ENCODE results near the gene TMEM212. TPM values are rescaled to one million over a fixed set of nuclear protein-coding genes. Genes with fewer than 3 reads are reported as not detected.

TMEM212 gene
- total and polyA plus RNA-seq, 2 of the 13 experiments (the other 11 are each of a cell fraction or from before 2014, with no cell fraction given) = not detected

GRCh38 chr3:171834461-171834801, 8.7 kb upstream of the TMEM212 start (continued):
- TF ChIP-seq, protein P1, sequence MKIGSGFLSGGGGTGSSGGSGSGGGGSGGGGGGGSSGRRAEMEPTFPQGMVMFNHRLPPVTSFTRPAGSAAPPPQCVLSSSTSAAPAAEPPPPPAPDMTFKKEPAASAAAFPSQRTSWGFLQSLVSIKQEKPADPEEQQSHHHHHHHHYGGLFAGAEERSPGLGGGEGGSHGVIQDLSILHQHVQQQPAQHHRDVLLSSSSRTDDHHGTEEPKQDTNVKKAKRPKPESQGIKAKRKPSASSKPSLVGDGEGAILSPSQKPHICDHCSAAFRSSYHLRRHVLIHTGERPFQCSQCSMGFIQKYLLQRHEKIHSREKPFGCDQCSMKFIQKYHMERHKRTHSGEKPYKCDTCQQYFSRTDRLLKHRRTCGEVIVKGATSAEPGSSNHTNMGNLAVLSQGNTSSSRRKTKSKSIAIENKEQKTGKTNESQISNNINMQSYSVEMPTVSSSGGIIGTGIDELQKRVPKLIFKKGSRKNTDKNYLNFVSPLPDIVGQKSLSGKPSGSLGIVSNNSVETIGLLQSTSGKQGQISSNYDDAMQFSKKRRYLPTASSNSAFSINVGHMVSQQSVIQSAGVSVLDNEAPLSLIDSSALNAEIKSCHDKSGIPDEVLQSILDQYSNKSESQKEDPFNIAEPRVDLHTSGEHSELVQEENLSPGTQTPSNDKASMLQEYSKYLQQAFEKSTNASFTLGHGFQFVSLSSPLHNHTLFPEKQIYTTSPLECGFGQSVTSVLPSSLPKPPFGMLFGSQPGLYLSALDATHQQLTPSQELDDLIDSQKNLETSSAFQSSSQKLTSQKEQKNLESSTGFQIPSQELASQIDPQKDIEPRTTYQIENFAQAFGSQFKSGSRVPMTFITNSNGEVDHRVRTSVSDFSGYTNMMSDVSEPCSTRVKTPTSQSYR (CRISPR knock-in tag; IDR thresholded peaks at IDR 0.05; ENCODE audit: borderline replicate concordance) = no peak
- TF ChIP-seq, protein P2, sequence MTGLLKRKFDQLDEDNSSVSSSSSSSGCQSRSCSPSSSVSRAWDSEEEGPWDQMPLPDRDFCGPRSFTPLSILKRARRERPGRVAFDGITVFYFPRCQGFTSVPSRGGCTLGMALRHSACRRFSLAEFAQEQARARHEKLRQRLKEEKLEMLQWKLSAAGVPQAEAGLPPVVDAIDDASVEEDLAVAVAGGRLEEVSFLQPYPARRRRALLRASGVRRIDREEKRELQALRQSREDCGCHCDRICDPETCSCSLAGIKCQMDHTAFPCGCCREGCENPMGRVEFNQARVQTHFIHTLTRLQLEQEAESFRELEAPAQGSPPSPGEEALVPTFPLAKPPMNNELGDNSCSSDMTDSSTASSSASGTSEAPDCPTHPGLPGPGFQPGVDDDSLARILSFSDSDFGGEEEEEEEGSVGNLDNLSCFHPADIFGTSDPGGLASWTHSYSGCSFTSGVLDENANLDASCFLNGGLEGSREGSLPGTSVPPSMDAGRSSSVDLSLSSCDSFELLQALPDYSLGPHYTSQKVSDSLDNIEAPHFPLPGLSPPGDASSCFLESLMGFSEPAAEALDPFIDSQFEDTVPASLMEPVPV (CRISPR knock-in tag; IDR thresholded peaks at IDR 0.05) = no peak

DNA sequence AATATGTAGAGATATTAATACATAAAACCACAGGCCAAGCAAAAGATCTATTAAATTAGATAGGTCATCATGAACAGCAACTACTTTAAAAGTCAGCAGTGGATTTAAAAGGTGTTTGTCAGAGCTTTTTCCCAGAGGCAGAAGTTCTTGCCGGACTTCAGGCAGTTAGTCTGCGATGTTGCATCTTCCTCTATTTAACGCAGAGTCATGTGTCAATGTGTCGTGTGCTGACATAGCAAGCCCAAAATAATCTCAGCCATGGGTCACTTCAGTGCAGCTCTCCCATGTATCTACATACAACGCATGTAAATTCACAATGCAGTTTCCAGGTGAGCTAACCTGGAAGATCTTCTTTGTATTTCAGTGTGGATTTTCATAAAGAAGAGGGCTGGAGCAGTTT, 8.0 kb upstream of the TMEM212 start:
- Histone ChIP-seq H2AFZ (ENCODE audit: low read length) (no peak overlapping the region), H3K36me3 (replicated peaks in 1 of 2; ENCODE audit: control insufficient read depth in 1 of 2, insufficient read depth in 2 of 2, low read length in 2 of 2) (no peaks in the 10 kb centered on the region), H3K27me3 (ENCODE audit: control insufficient read depth in 1 of 2, insufficient read depth in 2 of 2, low read length in 2 of 2) (no peaks in the 10 kb centered on the region), H4K20me1 (ENCODE audit: insufficient read depth, low read length) (no peaks in the 10 kb centered on the region), H3K4me2 (ENCODE audit: low read depth, low read length) (no peak overlapping the region), H3K9ac (ENCODE audit: insufficient read depth, low read depth, low read length) (no peak overlapping the region), H3K27ac (ENCODE audit: extremely low read length, insufficient read depth, low read length) (peak overlapping the region; percentile 48), H3K4me3 (replicated peaks in 1 of 3; ENCODE audit: insufficient read depth in 1 of 3, low read depth in 2 of 3, low read length in 3 of 3) (no peak overlapping the region), H3K9me3 (ENCODE audit: low read length) (no peaks in the 10 kb centered on the region), H3K79me2 (ENCODE audit: insufficient read depth, low read length) (peaks cover 3% of the 10 kb centered on the region), H3K4me1 (ENCODE audit: insufficient read depth, low read length) (peaks cover 83% of the 10 kb centered on the region)
- DNase-seq (ENCODE audit: low spot score) = no peak
- FAIRE-seq = no peak
- no TSS peak for BruUV-seq (replicated peaks)
- ChIA-PET CTCF (ENCODE audit: low intra/inter-chr PET ratio, low total read pairs) (no interaction called here), POLR2A (interaction anchor here (1.2 to 1.5 kb wide), 2 partner anchors 29 to 48 kb away, joined by 5 to 6 read pairs; no protein-coding TSS in a partner anchor)
- 98% methylated on average over 5 of the region's 5 CpGs for WGBS (ENCODE audit: low lambda C conversion rate)
- no peak for ATAC-seq
- in situ Hi-C loops (cut with HindIII; ENCODE audit: extremely low pct_ligation_motif_present, low pct_unique_long_range_greater_than_20kb) = no loop called here
- intact Hi-C loops (cut with micrococcal nuclease; ENCODE audit: unreplicated experiment) = loop anchor here (10.0 kb wide), 2 partner anchors 100 to 650 kb away; no protein-coding TSS in a partner anchor
- TF ChIP-seq ZNF430 (CRISPR knock-in tag; IDR thresholded peaks at IDR 0.05) = no peak
- TF ChIP-seq TFDP2 (CRISPR knock-in tag; IDR thresholded peaks at IDR 0.05) = no peak
- no peak for TF ChIP-seq ZSCAN30 (CRISPR knock-in tag; IDR thresholded peaks at IDR 0.05)
- TF ChIP-seq NAIF1 (CRISPR knock-in tag; IDR thresholded peaks at IDR 0.05; ENCODE audit: borderline replicate concordance) = no peak
- no peak for TF ChIP-seq POGK (CRISPR knock-in tag; conservative IDR thresholded peaks at IDR 0.05)
- no peak for TF ChIP-seq NONO (IDR thresholded peaks at IDR 0.05)
- TF ChIP-seq NONO (CRISPR knock-in tag; conservative IDR thresholded peaks at IDR 0.05) = no peak
- TF ChIP-seq ZNF589 (CRISPR knock-in tag; conservative IDR thresholded peaks at IDR 0.05) = no peak
- no peak for TF ChIP-seq ELF4 (CRISPR knock-in tag; IDR thresholded peaks at IDR 0.05; ENCODE audit: borderline replicate concordance)
- TF ChIP-seq ZNF451 (CRISPR knock-in tag; IDR thresholded peaks at IDR 0.05) = no peak
- TF ChIP-seq, protein P3, sequence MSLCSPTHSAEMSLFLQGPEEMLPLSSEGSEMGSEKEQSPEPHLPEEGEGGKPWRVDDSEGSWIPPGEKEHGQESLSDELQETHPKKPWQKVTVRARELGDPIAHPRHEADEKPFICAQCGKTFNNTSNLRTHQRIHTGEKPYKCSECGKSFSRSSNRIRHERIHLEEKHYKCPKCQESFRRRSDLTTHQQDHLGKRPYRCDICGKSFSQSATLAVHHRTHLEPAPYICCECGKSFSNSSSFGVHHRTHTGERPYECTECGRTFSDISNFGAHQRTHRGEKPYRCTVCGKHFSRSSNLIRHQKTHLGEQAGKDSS (CRISPR knock-in tag; IDR thresholded peaks at IDR 0.05; ENCODE audit: borderline replicate concordance, low read depth) = no peak
- TF ChIP-seq SRF (IDR thresholded peaks at IDR 0.05; ENCODE audit: low read depth, low read length) = no peak
- no peak for TF ChIP-seq POLR2G (IDR thresholded peaks at IDR 0.05; ENCODE audit: low read depth, low read length)

Data from HepG2 (cell line).